Measurements from ENCODE around the gene SYCN.

DNA sequence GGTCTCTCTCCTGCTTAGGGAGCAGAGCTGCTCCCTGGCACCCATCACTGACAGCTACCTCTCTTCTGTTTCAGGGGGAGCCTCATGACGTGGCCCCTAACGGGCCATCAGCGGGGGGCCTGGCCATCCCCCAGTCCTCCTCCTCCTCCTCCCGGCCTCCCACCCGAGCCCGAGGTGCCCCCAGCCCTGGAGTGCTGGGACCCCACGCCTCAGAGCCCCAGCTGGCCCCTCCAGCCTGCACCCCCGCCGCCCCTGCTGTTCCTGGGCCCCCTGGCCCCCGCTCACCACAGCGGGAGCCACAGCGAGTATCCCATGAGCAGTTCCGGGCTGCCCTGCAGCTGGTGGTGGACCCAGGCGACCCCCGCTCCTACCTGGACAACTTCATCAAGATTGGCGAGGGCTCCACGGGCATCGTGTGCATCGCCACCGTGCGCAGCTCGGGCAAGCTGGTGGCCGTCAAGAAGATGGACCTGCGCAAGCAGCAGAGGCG is 30.5 kb downstream of the SYCN start:
- TF ChIP-seq EZH2 (IDR thresholded peaks at IDR 0.05; ENCODE audit: insufficient read depth, poor library complexity, severe bottlenecking): no peak
- TF ChIP-seq EZH2phosphoT487 (IDR thresholded peaks at IDR 0.05; ENCODE audit: insufficient read depth, low read depth): no peak
